Measurements from ENCODE around the gene LMTK3. TPM values are rescaled to one million over a fixed set of nuclear protein-coding genes. Genes with fewer than 3 reads are reported as not detected.
A peak's percentile ranks its signal among the peaks of the same experiment; 100 is the strongest.
"Not testable (repeated sequence)": the region's sequence is repeated elsewhere in the genome, so short reads cannot be mapped to it uniquely, and the experiment has no call there.

The LMTK3 gene
- total and polyA plus RNA-seq, 8 donors, result 2.3 to 7.7 (median 3.1) TPM

DNA sequence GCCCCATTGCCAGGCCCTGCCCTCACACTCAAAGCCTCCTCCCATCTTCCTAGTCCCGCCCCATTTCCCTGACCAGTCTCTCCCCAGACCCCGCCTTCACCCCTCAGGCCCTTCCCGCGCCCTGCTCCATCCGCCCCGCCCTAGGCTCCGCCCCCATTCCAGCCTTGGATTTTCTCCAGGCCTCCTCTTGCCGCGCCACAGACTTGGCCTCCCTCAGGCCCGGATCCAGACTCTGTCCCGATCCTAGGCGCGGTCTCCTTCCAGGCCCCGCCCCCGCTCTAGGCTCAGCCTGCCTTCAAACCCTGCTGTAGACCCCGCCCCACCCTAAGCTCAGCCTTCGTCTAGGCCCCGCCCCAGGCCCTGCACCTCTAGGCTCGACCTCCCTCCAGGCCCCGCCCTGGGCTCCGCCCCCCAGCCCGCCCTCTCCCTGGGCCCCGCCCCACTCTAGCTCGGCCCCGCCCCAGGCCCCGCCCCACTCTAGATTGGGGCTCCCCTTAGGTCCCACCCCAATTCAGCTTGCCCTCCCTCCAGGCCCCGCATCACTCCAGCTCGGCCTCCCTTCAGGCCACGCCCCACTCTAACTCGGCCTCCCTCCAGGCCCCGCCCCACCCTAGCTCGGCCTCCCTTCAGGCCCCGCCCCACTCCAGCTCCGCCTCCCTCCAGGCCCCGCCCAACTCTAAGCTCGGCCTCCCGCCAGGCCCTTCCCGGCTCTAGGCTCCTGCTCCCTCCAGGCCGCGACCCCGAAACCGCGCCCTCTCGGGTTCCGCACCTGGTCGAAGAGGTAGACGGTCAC is 18.5 kb downstream of the LMTK3 start:
- FAIRE-seq, result peak; percentile 56
- Histone ChIP-seq H3K27me3 (no peaks in the 10 kb centered on the region), H3K36me3 (no peaks in the 10 kb centered on the region), H3K9me3 (no peaks in the 10 kb centered on the region), H3K4me3 (peak overlapping the region in 3 of 4 donors; percentile 14 to 58 (median 50)), H3K27ac (peak overlapping the region in 2 of 4 donors; percentile 61 to 66), H3K4me1 (peaks cover 0 to 10% (median 0%) of the 10 kb centered on the region in 3 donors)
- intact Hi-C loops (cut with DNase I), result loop anchor here in 1 of 3 donors (5.0 kb wide), 1 partner anchor 94 kb away; no protein-coding TSS in a partner anchor
- 1% methylated on average over 37 to 47 of the region's 47 CpGs for WGBS, 2 donors
- TF ChIP-seq, protein P1, sequence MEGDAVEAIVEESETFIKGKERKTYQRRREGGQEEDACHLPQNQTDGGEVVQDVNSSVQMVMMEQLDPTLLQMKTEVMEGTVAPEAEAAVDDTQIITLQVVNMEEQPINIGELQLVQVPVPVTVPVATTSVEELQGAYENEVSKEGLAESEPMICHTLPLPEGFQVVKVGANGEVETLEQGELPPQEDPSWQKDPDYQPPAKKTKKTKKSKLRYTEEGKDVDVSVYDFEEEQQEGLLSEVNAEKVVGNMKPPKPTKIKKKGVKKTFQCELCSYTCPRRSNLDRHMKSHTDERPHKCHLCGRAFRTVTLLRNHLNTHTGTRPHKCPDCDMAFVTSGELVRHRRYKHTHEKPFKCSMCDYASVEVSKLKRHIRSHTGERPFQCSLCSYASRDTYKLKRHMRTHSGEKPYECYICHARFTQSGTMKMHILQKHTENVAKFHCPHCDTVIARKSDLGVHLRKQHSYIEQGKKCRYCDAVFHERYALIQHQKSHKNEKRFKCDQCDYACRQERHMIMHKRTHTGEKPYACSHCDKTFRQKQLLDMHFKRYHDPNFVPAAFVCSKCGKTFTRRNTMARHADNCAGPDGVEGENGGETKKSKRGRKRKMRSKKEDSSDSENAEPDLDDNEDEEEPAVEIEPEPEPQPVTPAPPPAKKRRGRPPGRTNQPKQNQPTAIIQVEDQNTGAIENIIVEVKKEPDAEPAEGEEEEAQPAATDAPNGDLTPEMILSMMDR (IDR thresholded peaks at IDR 0.05), result no peak
- peak; percentile 96 to 98 (median 98) for DNase-seq
- peak; percentile 79 to 86 (median 82) for ATAC-seq

DNA sequence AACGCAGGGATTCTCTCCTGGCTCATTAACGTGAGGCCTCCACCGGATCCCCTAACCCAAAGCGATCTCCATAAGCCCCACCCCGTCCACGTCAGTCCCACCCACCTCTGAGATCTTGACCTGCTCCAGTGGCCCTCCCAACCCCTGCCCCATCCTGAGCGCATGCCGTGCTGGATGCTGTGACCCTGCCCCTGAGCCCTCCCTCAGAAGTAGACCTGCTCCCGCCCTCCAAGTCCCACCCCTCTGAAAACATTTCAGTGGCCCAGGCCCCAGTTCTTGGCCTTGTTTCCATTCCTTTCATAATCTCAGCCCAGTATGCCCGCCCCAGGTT is 19.9 kb downstream of the LMTK3 start:
- no peaks in the 10 kb centered on the region for H3K9me3 ChIP-seq
- intact Hi-C loops (cut with DNase I), result loop anchor here in 1 of 3 donors (5.0 kb wide), 1 partner anchor 96 kb away; no protein-coding TSS in a partner anchor
- no peak overlapping the region for H3K4me3 ChIP-seq
- DNase-seq, result no peak
- H3K36me3 ChIP-seq, result no peaks in the 10 kb centered on the region
- 44 to 48% methylated on average over 9 to 10 of the region's 10 CpGs for WGBS, 2 donors
- peaks cover 0 to 10% (median 0%) of the 10 kb centered on the region in 3 donors for H3K4me1 ChIP-seq
- TF ChIP-seq, protein P1 (IDR thresholded peaks at IDR 0.05), result no peak
- no peak for FAIRE-seq
- ATAC-seq, result no peak
- no peaks in the 10 kb centered on the region for H3K27me3 ChIP-seq
- no peak overlapping the region for H3K27ac ChIP-seq

DNA sequence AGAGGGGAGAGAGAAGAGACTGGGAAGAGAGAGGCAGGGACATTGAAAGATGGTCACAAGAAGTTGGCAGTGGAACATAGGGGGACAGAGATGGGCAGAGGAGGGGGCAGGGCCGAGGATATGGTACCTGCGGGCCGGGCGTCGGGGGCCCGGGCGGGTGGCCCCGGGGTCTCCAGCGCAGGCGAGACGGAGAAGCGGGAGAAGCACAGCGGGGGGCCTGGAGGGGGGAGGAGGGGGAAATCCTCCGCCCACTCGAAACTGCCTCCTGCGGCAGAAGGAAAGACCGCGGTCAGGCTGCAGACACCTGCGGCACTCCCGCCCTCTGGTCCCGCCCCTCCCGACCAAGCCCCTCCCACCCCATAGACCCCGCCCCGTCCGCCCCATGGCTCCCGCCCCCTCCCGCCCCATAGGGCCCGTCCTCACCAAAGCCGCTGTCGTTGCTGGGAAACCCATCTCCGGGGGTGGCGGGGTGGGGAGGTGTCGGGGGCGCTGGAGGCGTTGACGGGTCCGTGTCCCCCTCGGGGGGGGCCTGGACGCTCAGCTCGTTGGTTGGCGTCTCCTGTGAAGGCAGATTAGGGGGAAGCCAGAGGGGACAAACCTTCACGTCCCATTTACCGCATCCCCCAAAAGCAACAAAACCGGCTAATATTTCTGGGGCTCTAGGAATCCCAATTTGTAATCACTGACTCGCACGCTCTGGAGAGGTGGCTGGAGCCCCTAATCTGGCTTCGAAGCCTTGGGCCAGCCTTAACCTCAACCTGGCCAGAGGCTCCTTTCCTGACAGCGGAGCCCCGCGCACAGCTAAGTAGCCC is 20.4 kb downstream of the LMTK3 start:
- Histone ChIP-seq H3K27ac (no peak overlapping the region), H3K4me1 (peaks cover 0 to 10% (median 0%) of the 10 kb centered on the region in 3 donors), H3K9me3 (no peaks in the 10 kb centered on the region), H3K27me3 (no peaks in the 10 kb centered on the region), H3K4me3 (no peak overlapping the region), H3K36me3 (no peaks in the 10 kb centered on the region)
- intact Hi-C loops (cut with DNase I), result loop anchor here in 1 of 3 donors (5.0 kb wide), 1 partner anchor 96 kb away; no protein-coding TSS in a partner anchor
- no peak for FAIRE-seq
- DNase-seq, result peak in 4 of 6 donors; percentile 61 to 76 (median 66)
- TF ChIP-seq, protein P1 (IDR thresholded peaks at IDR 0.05), result no peak
- WGBS, 2 donors, result 10 to 13% methylated on average over 40 to 50 of the region's 50 CpGs
- ATAC-seq, result no peak

DNA sequence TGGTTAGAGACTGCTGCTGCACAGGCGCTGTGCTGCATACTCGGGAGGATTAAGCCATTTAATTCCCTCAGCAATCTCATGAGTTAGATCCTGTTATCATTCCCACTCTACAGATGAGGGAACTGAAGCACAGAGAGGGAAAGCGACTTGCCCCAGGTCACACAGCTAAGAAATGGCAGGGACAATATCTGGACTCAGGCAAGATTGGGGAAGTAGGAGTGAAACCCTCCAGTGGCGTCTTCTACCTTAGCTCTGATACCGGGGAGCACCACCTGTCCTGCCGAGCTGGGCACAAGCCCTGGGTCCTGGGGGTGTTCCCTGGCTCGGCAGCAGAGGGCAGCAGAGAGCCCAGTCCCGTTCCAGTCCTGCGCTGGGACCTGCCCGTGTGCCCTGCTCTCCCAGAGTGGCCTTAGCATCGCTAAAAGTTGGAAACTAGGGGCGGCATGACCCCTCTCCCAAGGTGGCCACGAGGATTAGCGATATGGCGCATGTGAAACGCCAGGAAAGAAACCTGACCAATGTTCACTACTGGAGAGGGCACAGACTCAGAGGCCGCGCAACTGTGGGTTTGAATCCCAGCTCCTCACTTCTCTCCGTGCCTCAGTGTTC is 21.9 kb downstream of the LMTK3 start:
- no peaks in the 10 kb centered on the region for H3K36me3 ChIP-seq
- H3K27me3 ChIP-seq, result no peaks in the 10 kb centered on the region
- DNase-seq, result peak; percentile 63 to 94 (median 86)
- no peak for FAIRE-seq
- 18 to 21% methylated on average over 19 of the region's 19 CpGs for WGBS, 2 donors
- TF ChIP-seq, protein P1 (IDR thresholded peaks at IDR 0.05), result peak; percentile 79 to 96 (median 93)
- H3K27ac ChIP-seq, result no peak overlapping the region
- H3K4me3 ChIP-seq, result no peak overlapping the region
- peaks cover 0 to 7% (median 0%) of the 10 kb centered on the region in 3 donors for H3K4me1 ChIP-seq
- peak; percentile 28 to 43 (median 38) for ATAC-seq
- no peaks in the 10 kb centered on the region for H3K9me3 ChIP-seq
- intact Hi-C loops (cut with DNase I), result loop anchor here in 2 of 3 donors (5.0 kb wide), 1 partner anchor 98 kb away; no protein-coding TSS in a partner anchor

DNA sequence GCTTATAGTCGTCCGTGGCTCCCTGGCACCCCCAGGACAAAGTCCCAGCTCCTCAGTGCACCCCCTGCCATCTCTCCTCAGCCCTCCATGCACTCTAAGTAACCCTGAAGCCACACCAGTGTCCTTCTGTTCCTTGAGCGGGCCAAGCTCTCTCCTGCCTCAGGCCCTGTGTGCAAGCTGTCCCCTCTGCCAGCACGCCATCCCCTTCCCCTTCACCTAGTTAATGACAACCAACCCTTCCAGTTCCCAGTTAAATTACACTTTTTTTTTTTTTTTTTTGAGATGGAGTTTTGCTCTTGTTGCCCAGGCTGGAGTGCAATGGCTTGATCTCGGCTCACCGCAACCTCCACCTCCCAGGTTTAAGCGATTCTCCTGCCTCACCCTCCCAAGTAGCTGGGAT is 23.2 kb downstream of the LMTK3 start:
- 61 to 67% methylated on average over 7 of the region's 7 CpGs for WGBS, 2 donors
- intact Hi-C loops (cut with DNase I), result loop anchor here in 1 of 3 donors (5.0 kb wide), 1 partner anchor 99 kb away; no protein-coding TSS in a partner anchor
- H3K27me3 ChIP-seq, H3K4me1 ChIP-seq, DNase-seq, H3K9me3 ChIP-seq, H3K36me3 ChIP-seq, ATAC-seq, FAIRE-seq, H3K4me3 ChIP-seq: not testable (repeated sequence)
- peak overlapping the region in 3 of 4 donors; percentile 42 to 55 (median 46) for H3K27ac ChIP-seq

Data from pancreas (tissue), 10 donors.